HepG2 (cell line): ENCODE data around the gene PRDM8. TPM values are rescaled to one million over a fixed set of nuclear protein-coding genes. Genes with fewer than 3 reads are reported as not detected.

Experiments used
- ATAC-seq: fragments of 200-7000 bp; cut with Tn5 transposase; 3 replicates; pipeline ENCODE4 v1.9.1; 2020; ENCODE audit warnings: mild to moderate bottlenecking, moderate library complexity
- BruUV-seq: library from RNA; stranded (reverse); fragments of 400-500 nt; replicated peaks from 2 replicates; lab custom pipeline; 2021; lab: Mats Ljungman, UMichigan
- CTCF ChIA-PET: fragments of 300-600 bp; formaldehyde crosslinking; extraction: SDS; loops from one replicate; lab custom pipeline; 2021; ENCODE audit warnings: low total read pairs, inconsistent platforms, low intra/inter-chr PET ratio; lab: Yijun Ruan, JAX
- POLR2A ChIA-PET: fragments of 350-600 bp; sonication (Branson Sonifier 250); formaldehyde crosslinking; loops from one replicate; lab custom pipeline; 2020; ENCODE audit warnings: antibody characterized with exemption, inconsistent platforms; lab: Yijun Ruan, JAX
- DNase-seq: peaks from one replicate; pipeline ENCODE4 v3.0.0-alpha.2; 2015; ENCODE audit warnings: low spot score
- FAIRE-seq: peaks from 3 replicates; lab custom pipeline; 2011; peaks lifted over from hg19 to GRCh38; lab: Jason Lieb, UNC
- H2AFZ ChIP-seq: one replicate; pipeline ENCODE4 v1.6.1; 2011; ENCODE audit warnings: low read length, inconsistent platforms
- H3K27ac ChIP-seq: fragments of 300-600 bp; 3 replicates; pipeline ENCODE4 v1.8.0; 2011; ENCODE audit warnings: mixed run types, mild to moderate bottlenecking, mixed read lengths, low read length, inconsistent platforms; ENCODE audit not compliant: insufficient read depth; ENCODE audit errors: extremely low read length
- H3K27me3 ChIP-seq, 2 experiments: fragments of 200-600 bp in 1 of 2; 2 replicates in 1 of 2; 3 replicates in 1 of 2; pipeline versions ENCODE4 v1.6.0 to v1.8.0; 2011; ENCODE audit warnings: low read length in 2 of 2, mild to moderate bottlenecking in 2 of 2, moderate library complexity in 2 of 2, inconsistent platforms in 1 of 2; ENCODE audit not compliant: insufficient read depth in 2 of 2, control insufficient read depth in 1 of 2
- H3K36me3 ChIP-seq, 2 experiments: fragments of 200-600 bp in 1 of 2; replicated peaks in 1 of 2; 2 replicates in 1 of 2; 3 replicates in 1 of 2; pipeline versions ENCODE4 v1.5.1 to v1.8.0; 2011; ENCODE audit warnings: low read length in 2 of 2, inconsistent platforms in 1 of 2; ENCODE audit not compliant: insufficient read depth in 2 of 2, control insufficient read depth in 1 of 2
- H3K4me1 ChIP-seq: 2 replicates; pipeline ENCODE4 v1.5.1; 2012; ENCODE audit warnings: low read length, inconsistent platforms; ENCODE audit not compliant: insufficient read depth
- H3K4me2 ChIP-seq: 2 replicates; pipeline ENCODE4 v1.6.0; 2011; ENCODE audit warnings: low read depth, low read length, inconsistent platforms
- H3K4me3 ChIP-seq, 3 experiments: fragments of 200-600 bp in 1 of 3; sonication (generic), shearing (Covaris generic) in 1 of 3; replicated peaks in 1 of 3; 2 replicates each; pipeline ENCODE4 v1.5.1; 2011 to 2016; ENCODE audit warnings: low read length in 3 of 3, inconsistent platforms in 2 of 3, low read depth in 2 of 3, mild to moderate bottlenecking in 2 of 3, control low read depth in 1 of 3, mixed read lengths in 1 of 3; ENCODE audit not compliant: insufficient read depth in 1 of 3
- H3K79me2 ChIP-seq: one replicate; pipeline ENCODE4 v1.6.1; 2011; ENCODE audit warnings: low read length, inconsistent platforms; ENCODE audit not compliant: insufficient read depth
- H3K9ac ChIP-seq: 2 replicates; pipeline ENCODE4 v1.6.0; 2011; ENCODE audit warnings: mild to moderate bottlenecking, low read depth, low read length, inconsistent platforms; ENCODE audit not compliant: insufficient read depth
- H3K9me3 ChIP-seq: 2 replicates; pipeline ENCODE4 v1.5.1; 2012; ENCODE audit warnings: mild to moderate bottlenecking, low read length
- H4K20me1 ChIP-seq: 2 replicates; pipeline ENCODE4 v1.6.0; 2011; ENCODE audit warnings: inconsistent platforms, mild to moderate bottlenecking, low read length, moderate library complexity; ENCODE audit not compliant: insufficient read depth
- NKX3-1 ChIP-seq: sonication (generic); formaldehyde crosslinking; IDR thresholded peaks from 2 replicates; pipeline ENCODE4 v1.5.0; 2020; ENCODE audit warnings: missing genetic modification reagents
- NR2C2 ChIP-seq: sonication (generic); formaldehyde crosslinking; IDR thresholded peaks from 2 replicates; pipeline ENCODE4 v1.4.0; 2020; ENCODE audit warnings: missing genetic modification reagents, mild to moderate bottlenecking, moderate library complexity, borderline replicate concordance
- PHF5A ChIP-seq: IDR thresholded peaks from one replicate; pipeline ENCODE4 v1.6.1; 2018; ENCODE audit warnings: low read depth, missing genetic modification reagents; ENCODE audit not compliant: unreplicated experiment
- RAD21 ChIP-seq: fragments of 450-650 bp; formaldehyde crosslinking; IDR thresholded peaks from 2 replicates; pipeline ENCODE4 v1.5.0; 2020; ENCODE audit warnings: mild to moderate bottlenecking
- REXO4 ChIP-seq: sonication (generic); formaldehyde crosslinking; IDR thresholded peaks from 2 replicates; pipeline ENCODE4 v1.8.0; 2022; ENCODE audit warnings: missing genetic modification reagents, mild to moderate bottlenecking, borderline replicate concordance
- RNF2 ChIP-seq: fragments of 450-650 bp; conservative IDR thresholded peaks from 2 replicates; pipeline ENCODE4 v1.6.1; 2016; ENCODE audit warnings: low read depth
- ZEB1 ChIP-seq: IDR thresholded peaks from 2 replicates; pipeline ENCODE4 v1.6.1; 2012; ENCODE audit warnings: mild to moderate bottlenecking, low read depth, inconsistent platforms; ENCODE audit not compliant: insufficient replicate concordance
- ZFP1 ChIP-seq: IDR thresholded peaks from 2 replicates; pipeline ENCODE4 v1.6.1; 2016
- ZNF138 ChIP-seq: sonication (generic); formaldehyde crosslinking; IDR thresholded peaks from 2 replicates; pipeline ENCODE4 v1.5.0; 2020; ENCODE audit warnings: mild to moderate bottlenecking, low read depth, missing genetic modification reagents
- ZNF275 ChIP-seq: sonication (generic); formaldehyde crosslinking; IDR thresholded peaks from 2 replicates; pipeline ENCODE4 v1.8.0; 2022; ENCODE audit warnings: missing genetic modification reagents, mild to moderate bottlenecking, inconsistent platforms, borderline replicate concordance
- ZNF468 ChIP-seq: sonication (generic); formaldehyde crosslinking; IDR thresholded peaks from 2 replicates; pipeline ENCODE4 v1.8.0; 2022; ENCODE audit warnings: mild to moderate bottlenecking, moderate library complexity, missing genetic modification reagents
- WGBS: methylation state at CpG from one replicate; pipeline ENCODE4 v1.1.6; 2017; ENCODE audit warnings: low lambda C conversion rate; 5-methylcytosine and 5-hydroxymethylcytosine counted together
- in situ Hi-C: cut with HindIII; loops from 2 replicates; pipeline ENCODE4 v1.10.0; 2017; ENCODE audit warnings: low pct_unique_long_range_greater_than_20kb; ENCODE audit not compliant: extremely low pct_ligation_motif_present
- intact Hi-C: fragments of 100-400 bp; cut with micrococcal nuclease; formaldehyde crosslinking; loops from one replicate; pipeline ENCODE4 v1.10.0; 2022; ENCODE audit not compliant: unreplicated experiment
- polyA plus RNA-seq, 8 experiments: library from polyadenylated mRNA; depleted of rRNA in 3 of 8; stranded (reverse) in 7 of 8; unstranded in 1 of 8; fragments of >200 nt; fragmentation: Illumina TruSeq in 4 of 8; extraction: Trizol in 4 of 8; gene quantifications; 2 replicates each; pipeline versions ENCODE4 v1.2.1 to v1.2.3, GENCODE V29; 2011 to 2016; ENCODE audit warnings: low read depth in 4 of 8, missing spikeins in 1 of 8, mixed read lengths in 1 of 8; ENCODE audit not compliant: insufficient read depth in 1 of 8
- total RNA-seq, 5 experiments: library from RNA; depleted of rRNA; stranded (reverse); fragments of >200 nt; fragmentation: Illumina TruSeq; extraction: Trizol; gene quantifications; 2 replicates each; pipeline ENCODE4 v1.2.3, GENCODE V29; 2016; ENCODE audit warnings: low read depth in 1 of 5
- TF ChIP-seq, protein P1 (sequence below): sonication (generic); formaldehyde crosslinking; IDR thresholded peaks from 2 replicates; pipeline ENCODE4 v1.5.0; 2020; ENCODE audit warnings: mild to moderate bottlenecking, missing genetic modification reagents
- TF ChIP-seq, protein P2 (sequence below): sonication (generic); formaldehyde crosslinking; IDR thresholded peaks from 2 replicates; pipeline ENCODE4 v1.5.1; 2020; ENCODE audit warnings: mild to moderate bottlenecking, missing genetic modification reagents, borderline replicate concordance

The PRDM8 gene
- total and polyA plus RNA-seq, 2 of the 13 experiments (the other 11 are each of a cell fraction or from before 2014, with no cell fraction given) = 0.09 TPM; not detected in 1

- FAIRE-seq (no peak), ATAC-seq (no peak), DNase-seq (no peak)
- Histone ChIP-seq H2AFZ (no peak overlapping the region), H3K27ac (no peak overlapping the region), H3K9me3 (no peaks in the 10 kb centered on the region), H4K20me1 (no peaks in the 10 kb centered on the region), H3K79me2 (no peaks in the 10 kb centered on the region), H3K4me3 (no peak overlapping the region), H3K9ac (no peak overlapping the region), H3K36me3 (no peaks in the 10 kb centered on the region), H3K4me1 (peaks cover 7% of the 10 kb centered on the region; the same call in 1 of the 2 replicates), H3K27me3 (peaks cover 4 to 69% of the 10 kb centered on the region in 2 experiments), H3K4me2 (no peak overlapping the region)
- 25% methylated on average over 4 of the region's 4 CpGs for WGBS
- in situ Hi-C loops = no loop called here
- no TSS peak for BruUV-seq
- ChIA-PET POLR2A (no interaction called here), CTCF (no interaction called here)
- TF ChIP-seq ZNF468 (CRISPR knock-in tag) = no peak
- no peak for TF ChIP-seq NKX3-1 (CRISPR knock-in tag)
- no peak for TF ChIP-seq PHF5A (CRISPR knock-in tag)
- no peak for TF ChIP-seq REXO4 (CRISPR knock-in tag)
- TF ChIP-seq, protein P1, sequence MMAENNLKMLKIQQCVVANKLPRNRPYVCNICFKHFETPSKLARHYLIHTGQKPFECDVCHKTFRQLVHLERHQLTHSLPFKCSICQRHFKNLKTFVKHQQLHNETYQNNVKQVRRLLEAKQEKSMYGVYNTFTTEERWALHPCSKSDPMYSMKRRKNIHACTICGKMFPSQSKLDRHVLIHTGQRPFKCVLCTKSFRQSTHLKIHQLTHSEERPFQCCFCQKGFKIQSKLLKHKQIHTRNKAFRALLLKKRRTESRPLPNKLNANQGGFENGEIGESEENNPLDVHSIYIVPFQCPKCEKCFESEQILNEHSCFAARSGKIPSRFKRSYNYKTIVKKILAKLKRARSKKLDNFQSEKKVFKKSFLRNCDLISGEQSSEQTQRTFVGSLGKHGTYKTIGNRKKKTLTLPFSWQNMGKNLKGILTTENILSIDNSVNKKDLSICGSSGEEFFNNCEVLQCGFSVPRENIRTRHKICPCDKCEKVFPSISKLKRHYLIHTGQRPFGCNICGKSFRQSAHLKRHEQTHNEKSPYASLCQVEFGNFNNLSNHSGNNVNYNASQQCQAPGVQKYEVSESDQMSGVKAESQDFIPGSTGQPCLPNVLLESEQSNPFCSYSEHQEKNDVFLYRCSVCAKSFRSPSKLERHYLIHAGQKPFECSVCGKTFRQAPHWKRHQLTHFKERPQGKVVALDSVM (CRISPR knock-in tag) = no peak
- no peak for TF ChIP-seq RAD21 (CRISPR knock-in tag)
- TF ChIP-seq ZNF275 (CRISPR knock-in tag) = no peak
- TF ChIP-seq ZFP1 = no peak
- TF ChIP-seq, protein P2, sequence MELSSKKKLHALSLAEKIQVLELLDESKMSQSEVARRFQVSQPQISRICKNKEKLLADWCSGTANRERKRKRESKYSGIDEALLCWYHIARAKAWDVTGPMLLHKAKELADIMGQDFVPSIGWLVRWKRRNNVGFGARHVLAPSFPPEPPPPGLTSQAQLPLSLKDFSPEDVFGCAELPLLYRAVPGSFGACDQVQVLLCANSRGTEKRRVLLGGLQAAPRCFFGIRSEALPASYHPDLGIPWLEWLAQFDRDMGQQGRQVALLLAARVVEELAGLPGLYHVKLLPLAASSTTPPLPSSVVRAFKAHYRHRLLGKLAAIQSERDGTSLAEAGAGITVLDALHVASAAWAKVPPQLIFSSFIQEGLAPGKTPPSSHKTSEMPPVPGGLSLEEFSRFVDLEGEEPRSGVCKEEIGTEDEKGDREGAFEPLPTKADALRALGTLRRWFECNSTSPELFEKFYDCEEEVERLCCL = no peak
- no peak for TF ChIP-seq RNF2
- no peak for TF ChIP-seq NR2C2
- no peak for TF ChIP-seq ZEB1
- no peak for TF ChIP-seq ZNF138 (CRISPR knock-in tag)
- intact Hi-C loops = no loop called here
Measured at GRCh38 chr4:80187677-80188076, 9.6 kb upstream of the PRDM8 start.
